Measurements from ENCODE around the gene ADAMTS17. TPM values are rescaled to one million over a fixed set of nuclear protein-coding genes. Genes with fewer than 3 reads are reported as not detected.

ADAMTS17 gene
- total and polyA plus RNA-seq, 4 donors: 0.28 to 46.9 (median 9.1) TPM

DNA sequence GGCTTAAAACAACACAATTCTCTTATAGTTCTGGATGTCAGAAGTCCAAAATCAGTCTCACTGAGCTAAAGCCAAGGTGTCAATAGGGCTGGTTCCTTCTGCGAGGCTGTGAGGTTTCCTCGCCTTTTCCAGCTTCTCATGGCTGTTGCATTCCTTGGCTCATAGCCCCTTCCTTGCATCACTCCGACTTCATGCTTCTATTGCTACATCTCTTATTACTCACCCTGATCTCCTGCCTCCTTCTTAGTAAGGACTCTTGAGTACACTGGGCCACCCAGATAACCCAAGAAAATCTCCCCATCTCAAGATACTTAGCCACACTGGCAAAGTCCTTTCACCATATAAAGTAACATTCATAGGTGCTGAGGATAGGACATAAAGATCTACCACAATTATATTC, 193.9 kb downstream of the ADAMTS17 start:
- Histone ChIP-seq H3K27me3 (ENCODE audit: control insufficient read depth in 4 of 4, insufficient read depth in 4 of 4, low read length in 3 of 4) (no peaks in the 10 kb centered on the region), H3K36me3 (ENCODE audit: control insufficient read depth in 4 of 4, insufficient read depth in 3 of 4, low read depth in 1 of 4, low read length in 3 of 4) (peaks cover 2 to 13% (median 7%) of the 10 kb centered on the region in 4 donors), H3K4me1 (ENCODE audit: control insufficient read depth in 4 of 4, insufficient read depth in 4 of 4, low read length in 3 of 4) (peaks cover 0 to 19% (median 9%) of the 10 kb centered on the region in 4 donors), H3K9ac (ENCODE audit: low read depth in 1 of 2, low read length in 2 of 2) (no peak overlapping the region), H3K4me3 (ENCODE audit: low read depth in 1 of 3, low read length in 3 of 3) (no peak overlapping the region), H3K9me3 (ENCODE audit: control insufficient read depth in 4 of 4, low read length in 3 of 4) (peaks cover 2 to 12% (median 11%) of the 10 kb centered on the region in 4 donors), H3K27ac (ENCODE audit: low read depth in 1 of 2, low read length in 2 of 2) (no peak overlapping the region)
- TF ChIP-seq, protein P1, sequence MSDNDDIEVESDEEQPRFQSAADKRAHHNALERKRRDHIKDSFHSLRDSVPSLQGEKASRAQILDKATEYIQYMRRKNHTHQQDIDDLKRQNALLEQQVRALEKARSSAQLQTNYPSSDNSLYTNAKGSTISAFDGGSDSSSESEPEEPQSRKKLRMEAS (IDR thresholded peaks at IDR 0.05): no peak
- no peak for TF ChIP-seq YY1 (IDR thresholded peaks at IDR 0.05)
- TF ChIP-seq FOXA1 (IDR thresholded peaks at IDR 0.05): no peak
- TF ChIP-seq NR2F2 (IDR thresholded peaks at IDR 0.05): no peak
- no peak for TF ChIP-seq JUND (IDR thresholded peaks at IDR 0.05)
- TF ChIP-seq TAF1 (conservative IDR thresholded peaks at IDR 0.05): no peak
- DNase-seq (ENCODE audit: low spot score): no peak
- WGBS: 97% methylated on average over 3 of the region's 3 CpGs

DNA sequence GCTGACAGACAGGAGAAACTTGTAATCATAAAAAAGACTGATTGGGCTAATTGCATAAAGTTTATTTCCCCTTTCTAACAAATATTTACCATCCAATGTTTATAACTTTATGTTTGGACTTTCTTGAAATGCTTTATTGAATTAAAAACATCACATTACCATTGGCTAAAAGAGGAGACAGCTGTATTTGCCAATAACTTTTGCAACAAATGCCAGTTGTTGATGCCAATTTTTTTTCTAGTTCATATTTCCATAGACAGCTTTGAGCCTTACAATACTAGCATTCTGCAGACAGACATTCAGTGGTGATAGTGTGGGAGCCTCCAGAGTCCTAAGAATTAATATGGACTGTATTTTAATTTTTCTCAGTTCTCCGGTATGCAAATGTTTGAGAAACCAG, 198.4 kb downstream of the ADAMTS17 start:
- Histone ChIP-seq H3K4me1 (ENCODE audit: control insufficient read depth in 4 of 4, insufficient read depth in 4 of 4, low read length in 3 of 4) (peaks cover 0 to 17% (median 9%) of the 10 kb centered on the region in 4 donors), H3K27me3 (ENCODE audit: control insufficient read depth in 4 of 4, insufficient read depth in 4 of 4, low read length in 3 of 4) (no peaks in the 10 kb centered on the region), H3K27ac (ENCODE audit: low read depth in 1 of 2, low read length in 2 of 2) (no peak overlapping the region), H3K36me3 (ENCODE audit: control insufficient read depth in 4 of 4, insufficient read depth in 3 of 4, low read depth in 1 of 4, low read length in 3 of 4) (peaks cover 0 to 6% (median 2%) of the 10 kb centered on the region in 4 donors), H3K9ac (ENCODE audit: low read depth in 1 of 2, low read length in 2 of 2) (no peak overlapping the region), H3K4me3 (ENCODE audit: low read depth in 1 of 3, low read length in 3 of 3) (no peak overlapping the region), H3K9me3 (ENCODE audit: control insufficient read depth in 4 of 4, low read length in 3 of 4) (peaks cover 2 to 9% (median 7%) of the 10 kb centered on the region in 4 donors)
- 35% methylated on average over 1 of the region's 1 CpG for WGBS
- no peak for DNase-seq (ENCODE audit: low spot score)
- TF ChIP-seq, protein P2, sequence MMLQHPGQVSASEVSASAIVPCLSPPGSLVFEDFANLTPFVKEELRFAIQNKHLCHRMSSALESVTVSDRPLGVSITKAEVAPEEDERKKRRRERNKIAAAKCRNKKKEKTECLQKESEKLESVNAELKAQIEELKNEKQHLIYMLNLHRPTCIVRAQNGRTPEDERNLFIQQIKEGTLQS (IDR thresholded peaks at IDR 0.05): no peak
- no peak for TF ChIP-seq HNF4G (IDR thresholded peaks at IDR 0.05)
- TF ChIP-seq FOXA2 (IDR thresholded peaks at IDR 0.05): no peak
- no peak for TF ChIP-seq SP1 (IDR thresholded peaks at IDR 0.05)
- TF ChIP-seq, protein P3, sequence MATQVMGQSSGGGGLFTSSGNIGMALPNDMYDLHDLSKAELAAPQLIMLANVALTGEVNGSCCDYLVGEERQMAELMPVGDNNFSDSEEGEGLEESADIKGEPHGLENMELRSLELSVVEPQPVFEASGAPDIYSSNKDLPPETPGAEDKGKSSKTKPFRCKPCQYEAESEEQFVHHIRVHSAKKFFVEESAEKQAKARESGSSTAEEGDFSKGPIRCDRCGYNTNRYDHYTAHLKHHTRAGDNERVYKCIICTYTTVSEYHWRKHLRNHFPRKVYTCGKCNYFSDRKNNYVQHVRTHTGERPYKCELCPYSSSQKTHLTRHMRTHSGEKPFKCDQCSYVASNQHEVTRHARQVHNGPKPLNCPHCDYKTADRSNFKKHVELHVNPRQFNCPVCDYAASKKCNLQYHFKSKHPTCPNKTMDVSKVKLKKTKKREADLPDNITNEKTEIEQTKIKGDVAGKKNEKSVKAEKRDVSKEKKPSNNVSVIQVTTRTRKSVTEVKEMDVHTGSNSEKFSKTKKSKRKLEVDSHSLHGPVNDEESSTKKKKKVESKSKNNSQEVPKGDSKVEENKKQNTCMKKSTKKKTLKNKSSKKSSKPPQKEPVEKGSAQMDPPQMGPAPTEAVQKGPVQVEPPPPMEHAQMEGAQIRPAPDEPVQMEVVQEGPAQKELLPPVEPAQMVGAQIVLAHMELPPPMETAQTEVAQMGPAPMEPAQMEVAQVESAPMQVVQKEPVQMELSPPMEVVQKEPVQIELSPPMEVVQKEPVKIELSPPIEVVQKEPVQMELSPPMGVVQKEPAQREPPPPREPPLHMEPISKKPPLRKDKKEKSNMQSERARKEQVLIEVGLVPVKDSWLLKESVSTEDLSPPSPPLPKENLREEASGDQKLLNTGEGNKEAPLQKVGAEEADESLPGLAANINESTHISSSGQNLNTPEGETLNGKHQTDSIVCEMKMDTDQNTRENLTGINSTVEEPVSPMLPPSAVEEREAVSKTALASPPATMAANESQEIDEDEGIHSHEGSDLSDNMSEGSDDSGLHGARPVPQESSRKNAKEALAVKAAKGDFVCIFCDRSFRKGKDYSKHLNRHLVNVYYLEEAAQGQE (IDR thresholded peaks at IDR 0.05): no peak
- TF ChIP-seq TAF1 (conservative IDR thresholded peaks at IDR 0.05): no peak
- TF ChIP-seq RXRA (IDR thresholded peaks at IDR 0.05): no peak
- no peak for TF ChIP-seq EGR1 (IDR thresholded peaks at IDR 0.05; ENCODE audit: low read depth in 2 of 2)
- TF ChIP-seq FOXA1 (IDR thresholded peaks at IDR 0.05): no peak
- TF ChIP-seq HNF4A (conservative IDR thresholded peaks at IDR 0.05): no peak
- TF ChIP-seq GABPA (IDR thresholded peaks at IDR 0.05 in 1 of 2, conservative IDR thresholded peaks at IDR 0.05 in 1 of 2): no peak
- TF ChIP-seq, protein P1 (IDR thresholded peaks at IDR 0.05): no peak
- no peak for TF ChIP-seq RAD21 (IDR thresholded peaks at IDR 0.05)
